Testis (tissue), 2 donors: ENCODE data around the gene MRGPRX1.
"Not testable (repeated sequence)": the region's sequence is repeated elsewhere in the genome, so short reads cannot be mapped to it uniquely, and the experiment has no call there.

Experiments
- CTCF ChIP-seq, 3 experiments: fragments of 450-650 bp in 2 of 3; fragments of 200-600 bp in 1 of 3; sonication (generic) in 1 of 3; IDR thresholded peaks; one replicate each; pipeline ENCODE4 v1.5.1; 2016 to 2019; ENCODE audit warnings: antibody characterized with exemption in 3 of 3, mild to moderate bottlenecking in 2 of 3, moderate library complexity in 1 of 3
- POLR2A ChIP-seq: fragments of 450-650 bp; IDR thresholded peaks from one replicate; pipeline ENCODE4 v1.6.1; 2017; ENCODE audit warnings: antibody characterized with exemption, mild to moderate bottlenecking, moderate library complexity

- not testable (repeated sequence) for TF ChIP-seq CTCF (IDR thresholded peaks at IDR 0.05); POLR2A
These were observed 38.6 kb downstream of the MRGPRX1 start for GRCh38 chr11:18900637-18901036.
